ENCODE results near the gene F12.
A peak's percentile ranks its signal among the peaks of the same experiment; 100 is the strongest.
"Not testable (repeated sequence)": the region's sequence is repeated elsewhere in the genome, so short reads cannot be mapped to it uniquely, and the experiment has no call there.

Gene F12

DNA sequence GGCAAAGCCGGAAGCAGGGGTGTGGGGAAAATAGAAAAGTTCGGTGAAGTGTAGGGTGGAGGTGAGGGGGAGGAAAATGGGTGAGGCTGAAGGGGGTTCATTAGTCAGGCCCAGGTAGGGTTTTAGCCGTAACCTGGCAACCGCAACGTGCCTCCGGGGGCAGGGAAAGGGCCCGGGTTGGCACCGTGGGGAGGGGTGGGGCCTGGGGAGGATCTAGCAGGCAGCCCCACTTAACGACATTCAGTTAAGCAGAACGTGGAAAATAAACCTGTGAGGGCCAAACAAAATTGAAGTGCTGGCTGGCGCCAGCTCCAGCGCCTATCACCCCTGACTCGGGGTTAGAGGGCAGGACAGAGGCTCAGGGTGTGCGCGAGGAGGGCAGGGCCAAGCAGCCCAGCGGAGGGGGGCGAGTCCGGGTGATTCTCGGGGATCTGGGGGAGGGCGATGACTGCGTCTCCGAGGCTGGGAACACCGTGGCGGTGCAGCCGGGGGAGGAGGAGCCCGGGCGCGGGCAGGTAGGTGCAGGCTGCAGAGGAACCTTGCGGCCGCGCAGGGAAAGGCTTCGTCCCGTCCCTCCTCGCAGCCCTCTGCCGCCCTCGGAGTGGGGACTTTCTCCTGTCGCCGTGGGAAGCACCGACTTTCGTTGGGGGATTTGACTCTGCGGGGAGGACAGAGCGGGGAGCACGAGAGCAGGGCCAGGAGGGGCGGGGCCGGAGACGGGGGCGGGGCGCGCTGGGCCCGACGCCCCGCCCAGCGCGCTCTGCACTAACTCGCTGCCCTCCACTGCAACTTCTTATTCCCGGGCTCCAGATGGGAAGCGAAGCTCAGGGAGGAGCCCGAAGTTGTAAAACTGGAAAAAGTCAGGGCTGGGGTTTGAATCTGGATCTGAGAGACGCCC lies 46.5 kb downstream of the F12 start (continued):
- TF ChIP-seq ZFHX2 (tag by site-specific recombination; conservative IDR thresholded peaks at IDR 0.05) = peak; percentile 76
- TF ChIP-seq, protein P1, sequence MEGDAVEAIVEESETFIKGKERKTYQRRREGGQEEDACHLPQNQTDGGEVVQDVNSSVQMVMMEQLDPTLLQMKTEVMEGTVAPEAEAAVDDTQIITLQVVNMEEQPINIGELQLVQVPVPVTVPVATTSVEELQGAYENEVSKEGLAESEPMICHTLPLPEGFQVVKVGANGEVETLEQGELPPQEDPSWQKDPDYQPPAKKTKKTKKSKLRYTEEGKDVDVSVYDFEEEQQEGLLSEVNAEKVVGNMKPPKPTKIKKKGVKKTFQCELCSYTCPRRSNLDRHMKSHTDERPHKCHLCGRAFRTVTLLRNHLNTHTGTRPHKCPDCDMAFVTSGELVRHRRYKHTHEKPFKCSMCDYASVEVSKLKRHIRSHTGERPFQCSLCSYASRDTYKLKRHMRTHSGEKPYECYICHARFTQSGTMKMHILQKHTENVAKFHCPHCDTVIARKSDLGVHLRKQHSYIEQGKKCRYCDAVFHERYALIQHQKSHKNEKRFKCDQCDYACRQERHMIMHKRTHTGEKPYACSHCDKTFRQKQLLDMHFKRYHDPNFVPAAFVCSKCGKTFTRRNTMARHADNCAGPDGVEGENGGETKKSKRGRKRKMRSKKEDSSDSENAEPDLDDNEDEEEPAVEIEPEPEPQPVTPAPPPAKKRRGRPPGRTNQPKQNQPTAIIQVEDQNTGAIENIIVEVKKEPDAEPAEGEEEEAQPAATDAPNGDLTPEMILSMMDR (tag by site-specific recombination; IDR thresholded peaks at IDR 0.05) = 0 out of 2 replicates have a peak, but pooled peaks have one; percentile 43
- TF ChIP-seq ZNF341 (tag by site-specific recombination; IDR thresholded peaks at IDR 0.05; ENCODE audit: low read depth) = peak; percentile 96
- TF ChIP-seq, protein P2, sequence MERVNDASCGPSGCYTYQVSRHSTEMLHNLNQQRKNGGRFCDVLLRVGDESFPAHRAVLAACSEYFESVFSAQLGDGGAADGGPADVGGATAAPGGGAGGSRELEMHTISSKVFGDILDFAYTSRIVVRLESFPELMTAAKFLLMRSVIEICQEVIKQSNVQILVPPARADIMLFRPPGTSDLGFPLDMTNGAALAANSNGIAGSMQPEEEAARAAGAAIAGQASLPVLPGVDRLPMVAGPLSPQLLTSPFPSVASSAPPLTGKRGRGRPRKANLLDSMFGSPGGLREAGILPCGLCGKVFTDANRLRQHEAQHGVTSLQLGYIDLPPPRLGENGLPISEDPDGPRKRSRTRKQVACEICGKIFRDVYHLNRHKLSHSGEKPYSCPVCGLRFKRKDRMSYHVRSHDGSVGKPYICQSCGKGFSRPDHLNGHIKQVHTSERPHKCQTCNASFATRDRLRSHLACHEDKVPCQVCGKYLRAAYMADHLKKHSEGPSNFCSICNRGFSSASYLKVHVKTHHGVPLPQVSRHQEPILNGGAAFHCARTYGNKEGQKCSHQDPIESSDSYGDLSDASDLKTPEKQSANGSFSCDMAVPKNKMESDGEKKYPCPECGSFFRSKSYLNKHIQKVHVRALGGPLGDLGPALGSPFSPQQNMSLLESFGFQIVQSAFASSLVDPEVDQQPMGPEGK (tag by site-specific recombination; IDR thresholded peaks at IDR 0.05) = peak; percentile 67

DNA sequence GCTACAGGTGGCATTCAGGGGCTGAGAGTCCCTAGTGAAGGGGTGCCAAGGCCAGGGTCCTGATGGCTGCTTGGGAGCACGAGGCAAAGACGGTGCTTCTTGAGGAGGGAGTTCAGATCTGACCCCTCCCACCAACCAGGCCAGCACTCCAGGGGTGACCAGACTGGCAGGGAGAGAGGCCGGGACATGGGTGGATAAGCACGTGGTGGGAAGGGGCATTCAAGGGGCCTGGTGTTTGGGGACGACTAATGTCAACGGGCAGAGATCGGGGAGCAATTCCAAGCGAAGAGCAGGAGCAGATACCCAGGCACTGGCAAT lies 47.1 kb downstream of the F12 start:
- TF ChIP-seq SCRT1 (tag by site-specific recombination; IDR thresholded peaks at IDR 0.05; ENCODE audit: borderline replicate concordance) (peak; percentile 86), SCRT2 (tag by site-specific recombination; IDR thresholded peaks at IDR 0.05) (peak; percentile 95), ZNF174 (tag by site-specific recombination; IDR thresholded peaks at IDR 0.05) (no peak), ZNF792 (tag by site-specific recombination; IDR thresholded peaks at IDR 0.05) (no peak)
- Histone ChIP-seq H3K27ac (ENCODE audit: extremely low read depth, low read depth, low read length) (no peak overlapping the region), H3K36me3 (ENCODE audit: control insufficient read depth in 2 of 2, insufficient read depth in 1 of 2, low read length in 2 of 2) (no peaks in the 10 kb centered on the region), H3K9me3 (ENCODE audit: control insufficient read depth, insufficient read depth, low read depth, low read length) (no peaks in the 10 kb centered on the region), H3K4me1 (ENCODE audit: control insufficient read depth, insufficient read depth, low read length) (peaks cover 2% of the 10 kb centered on the region; the same call in 1 of the 2 replicates), H3K4me3 (ENCODE audit: low read depth, low read length) (no peak overlapping the region)
- ChIA-PET POLR2A (no interaction called here), CTCF (interaction anchor here (1.4 to 1.8 kb wide), 2 partner anchors 9 to 16 kb away, joined by 3 to 6 read pairs; no protein-coding TSS in a partner anchor)

DNA sequence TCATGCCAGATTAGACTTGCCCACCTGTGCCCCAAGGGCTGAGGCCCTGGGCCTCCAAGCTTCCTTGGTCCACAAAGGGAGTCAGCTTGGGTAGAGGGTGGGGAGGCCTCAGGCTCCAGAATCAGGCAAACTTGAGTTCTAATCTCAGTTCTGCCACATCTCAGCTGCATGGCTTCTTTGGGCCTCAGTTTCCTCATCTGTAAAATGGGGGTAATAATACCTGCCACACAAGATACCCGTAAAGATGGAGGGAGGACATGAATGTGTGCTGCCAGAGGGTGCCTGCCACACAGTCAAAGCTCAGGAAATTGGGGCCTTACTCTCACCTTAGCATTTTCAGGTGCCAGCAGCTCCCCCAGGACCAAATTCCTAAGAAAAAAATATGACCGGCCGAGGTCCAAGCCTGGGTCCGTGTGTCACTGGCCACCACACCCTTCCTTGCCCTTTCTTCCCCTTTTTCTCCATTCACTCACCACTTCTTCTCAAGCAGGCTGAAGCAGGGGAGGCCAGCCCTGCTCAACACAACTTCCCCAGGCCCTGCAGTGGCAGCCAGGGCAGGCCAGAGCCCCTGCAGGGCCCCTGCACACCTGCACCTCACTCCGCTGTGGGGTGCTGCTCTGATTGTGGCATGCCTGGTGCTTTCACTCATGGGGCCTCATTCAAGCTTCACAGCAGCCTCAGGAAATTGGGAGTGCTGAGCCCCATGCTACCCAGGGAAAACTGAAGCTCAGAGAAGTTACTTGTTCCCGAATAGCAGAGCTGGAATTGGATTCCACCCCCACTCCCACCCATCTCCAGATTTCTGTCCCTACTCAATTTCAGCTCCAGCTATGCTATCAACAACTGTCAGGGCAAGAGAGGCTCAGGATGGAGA lies 47.7 kb downstream of the F12 start:
- no peak overlapping the region for H3K27ac ChIP-seq (ENCODE audit: extremely low read depth, low read depth, low read length)
- TF ChIP-seq ZNF248 (tag by site-specific recombination; IDR thresholded peaks at IDR 0.05) (no peak), ZNF24 (tag by site-specific recombination; IDR thresholded peaks at IDR 0.05) (no peak), KLF9 (tag by site-specific recombination; IDR thresholded peaks at IDR 0.05; ENCODE audit: low read depth) (no peak), ZNF658 (tag by site-specific recombination; IDR thresholded peaks at IDR 0.05) (no peak), ZNF777 (tag by site-specific recombination; IDR thresholded peaks at IDR 0.05; ENCODE audit: borderline replicate concordance) (no peak)
- no peaks in the 10 kb centered on the region for H3K9me3 ChIP-seq (ENCODE audit: control insufficient read depth, insufficient read depth, low read depth, low read length)
- H3K36me3 ChIP-seq (ENCODE audit: control insufficient read depth in 2 of 2, insufficient read depth in 1 of 2, low read length in 2 of 2) = no peaks in the 10 kb centered on the region
- no peak overlapping the region for H3K4me3 ChIP-seq (ENCODE audit: low read depth, low read length)
- 0 out of 2 replicates have a peak, but pooled peaks cover 2% of the 10 kb centered on the region for H3K4me1 ChIP-seq (ENCODE audit: control insufficient read depth, insufficient read depth, low read length)
- CTCF ChIA-PET = interaction anchor here (1.0 to 1.8 kb wide), 3 partner anchors 9 to 15 kb away, joined by 3 to 6 read pairs (median 5); no protein-coding TSS in a partner anchor
- POLR2A ChIA-PET = interaction anchor here (1.0 to 1.8 kb wide), 3 partner anchors 9 to 65 kb away, joined by 3 to 5 read pairs (median 3); partner anchors contain the start of gene GRK6

DNA sequence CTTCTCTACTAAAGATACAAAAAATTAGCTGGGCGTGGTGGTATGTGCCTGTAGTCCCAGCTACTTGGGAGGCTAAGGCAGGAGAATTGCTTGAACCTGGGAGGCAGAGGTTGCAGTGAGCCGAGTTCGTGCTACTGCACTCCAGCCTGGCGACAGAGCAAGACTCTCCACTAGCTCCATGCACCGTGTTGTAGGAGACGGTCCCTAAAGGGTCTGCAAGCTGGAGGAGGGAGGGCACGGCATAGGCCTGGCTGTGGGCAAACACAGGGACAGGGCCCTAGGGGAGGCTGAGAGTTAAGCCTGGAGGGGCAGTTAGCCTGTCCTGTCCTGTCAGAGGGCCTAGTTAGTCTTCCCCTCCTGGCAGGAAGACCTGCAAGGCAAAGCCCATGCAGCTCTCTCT lies 48.6 kb downstream of the F12 start:
- H3K27ac ChIP-seq (ENCODE audit: extremely low read depth, low read depth, low read length); H3K36me3 ChIP-seq (ENCODE audit: control insufficient read depth in 2 of 2, insufficient read depth in 1 of 2, low read length in 2 of 2); H3K4me3 ChIP-seq (ENCODE audit: low read depth, low read length); H3K9me3 ChIP-seq (ENCODE audit: control insufficient read depth, insufficient read depth, low read depth, low read length); H3K4me1 ChIP-seq (ENCODE audit: control insufficient read depth, insufficient read depth, low read length): not testable (repeated sequence)
- ChIA-PET POLR2A (interaction anchor here (1.0 to 1.8 kb wide), 4 partner anchors 9 to 66 kb away, joined by 3 to 11 read pairs (median 4); partner anchors contain the start of genes GRK6 and LMAN2), CTCF (interaction anchor here (0.6 to 1.0 kb wide), 2 partner anchors 10 to 68 kb away, joined by 5 read pairs; no protein-coding TSS in a partner anchor)
- TF ChIP-seq ZBTB48 (tag by site-specific recombination; IDR thresholded peaks at IDR 0.05) = peak; percentile 62

Data from HEK293 (cell line).